OCI-LY1 (cell line): Measurements from ENCODE around the gene C15orf62.

Experiments
- H2AFZ ChIP-seq: fragments of 200-600 bp; sonication (generic), shearing (Covaris generic); 2 replicates; pipeline ENCODE4 v1.6.0; 2014; ENCODE audit warnings: antibody characterized with exemption, mild to moderate bottlenecking, low read length
- H3F3A ChIP-seq: fragments of 200-600 bp; sonication (generic), shearing (Covaris generic); 2 replicates; pipeline ENCODE4 v1.6.0; 2014; ENCODE audit warnings: mild to moderate bottlenecking, antibody characterized with exemption, low read length, moderate library complexity; ENCODE audit not compliant: insufficient read depth
- H3K27ac ChIP-seq: fragments of 200-600 bp; sonication (generic); 2 replicates; pipeline ENCODE4 v1.5.1; 2014; ENCODE audit warnings: low read length, mixed run types, mild to moderate bottlenecking, low read depth; ENCODE audit not compliant: poor library complexity, severe bottlenecking
- H3K27me3 ChIP-seq: fragments of 200-600 bp; sonication (generic); 2 replicates; pipeline ENCODE4 v1.6.0; 2014; ENCODE audit warnings: antibody characterized with exemption, mild to moderate bottlenecking, low read length, moderate library complexity; ENCODE audit not compliant: insufficient read depth
- H3K36me3 ChIP-seq: fragments of 200-600 bp; sonication (generic); 2 replicates; pipeline ENCODE4 v1.6.1; 2014; ENCODE audit warnings: mild to moderate bottlenecking, antibody characterized with exemption, low read length, moderate library complexity, mixed read lengths; ENCODE audit not compliant: insufficient read depth
- H3K4me1 ChIP-seq: fragments of 200-600 bp; sonication (generic); 2 replicates; pipeline ENCODE4 v1.5.1; 2014; ENCODE audit warnings: mild to moderate bottlenecking, low read length, moderate library complexity; ENCODE audit not compliant: insufficient read depth, severe bottlenecking
- H3K4me2 ChIP-seq: fragments of 200-600 bp; sonication (generic), shearing (Covaris generic); 2 replicates; pipeline ENCODE4 v1.6.1; 2014; ENCODE audit warnings: low read length
- H3K4me3 ChIP-seq: fragments of 200-600 bp; sonication (generic); 2 replicates; pipeline ENCODE4 v1.5.1; 2014; ENCODE audit warnings: low read length, low read depth, mild to moderate bottlenecking, mixed read lengths; ENCODE audit not compliant: poor library complexity, severe bottlenecking
- H3K79me2 ChIP-seq: fragments of 200-600 bp; shearing (Covaris generic); 2 replicates; pipeline ENCODE4 v1.6.1; 2016; ENCODE audit warnings: mixed run types, low read length, mixed read lengths; ENCODE audit not compliant: insufficient read depth
- H3K9ac ChIP-seq: fragments of 200-600 bp; sonication (generic), shearing (Covaris generic); 2 replicates; pipeline ENCODE4 v1.6.1; 2014; ENCODE audit warnings: mild to moderate bottlenecking, low read length, mixed read lengths
- H3K9me2 ChIP-seq: fragments of 200-600 bp; sonication (generic), shearing (Covaris generic); 2 replicates; pipeline ENCODE4 v1.6.1; 2014; ENCODE audit warnings: low read depth, mild to moderate bottlenecking, low read length, mixed read lengths
- H3K9me3 ChIP-seq: fragments of 200-600 bp; shearing (Covaris generic); 2 replicates; pipeline ENCODE4 v1.6.1; 2014; ENCODE audit warnings: low read length, mixed read lengths
- H4K20me1 ChIP-seq: fragments of 200-600 bp; sonication (generic), shearing (Covaris generic); 2 replicates; pipeline ENCODE4 v1.6.0; 2016; ENCODE audit warnings: mild to moderate bottlenecking, low read length; ENCODE audit not compliant: insufficient read depth
- EZH2 ChIP-seq: fragments of 200-600 bp; sonication (generic), shearing (Covaris generic); IDR thresholded peaks from 2 replicates; pipeline ENCODE4 v1.8.0; 2017; ENCODE audit warnings: borderline replicate concordance, mixed run types, mild to moderate bottlenecking, antibody characterized with exemption, low read length, moderate library complexity, mixed read lengths
- TF ChIP-seq, protein P1 (sequence below): fragments of 200-600 bp; sonication (generic), shearing (Covaris generic); IDR thresholded peaks from 2 replicates; pipeline ENCODE4 v1.5.1; 2017; ENCODE audit warnings: mild to moderate bottlenecking, antibody characterized with exemption, low read length, moderate library complexity, mixed read lengths

C15orf62 gene

DNA sequence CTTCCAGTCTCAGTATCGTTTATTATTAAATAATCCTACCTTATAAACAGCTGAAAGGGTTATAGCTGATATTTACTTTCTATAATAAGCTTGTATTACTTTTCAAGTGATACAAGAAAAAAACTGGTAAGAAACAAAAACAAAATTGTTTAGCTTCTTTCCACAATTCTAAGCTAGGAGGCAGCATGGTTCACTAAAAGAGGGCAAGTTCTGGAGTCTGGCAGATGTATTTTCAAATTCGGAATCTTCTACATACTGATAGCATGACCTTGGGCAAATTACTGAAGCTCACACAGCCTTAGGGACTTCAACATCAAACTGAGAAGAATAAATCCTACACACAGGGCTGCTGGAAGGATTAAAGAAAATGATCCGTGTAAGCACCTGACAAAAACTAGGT lies 15.4 kb downstream of the C15orf62 start:
- no peaks in the 10 kb centered on the region; the same call in 1 of the 2 replicates for H3K36me3 ChIP-seq
- no peak overlapping the region for H3K9ac ChIP-seq
- TF ChIP-seq, protein P1, sequence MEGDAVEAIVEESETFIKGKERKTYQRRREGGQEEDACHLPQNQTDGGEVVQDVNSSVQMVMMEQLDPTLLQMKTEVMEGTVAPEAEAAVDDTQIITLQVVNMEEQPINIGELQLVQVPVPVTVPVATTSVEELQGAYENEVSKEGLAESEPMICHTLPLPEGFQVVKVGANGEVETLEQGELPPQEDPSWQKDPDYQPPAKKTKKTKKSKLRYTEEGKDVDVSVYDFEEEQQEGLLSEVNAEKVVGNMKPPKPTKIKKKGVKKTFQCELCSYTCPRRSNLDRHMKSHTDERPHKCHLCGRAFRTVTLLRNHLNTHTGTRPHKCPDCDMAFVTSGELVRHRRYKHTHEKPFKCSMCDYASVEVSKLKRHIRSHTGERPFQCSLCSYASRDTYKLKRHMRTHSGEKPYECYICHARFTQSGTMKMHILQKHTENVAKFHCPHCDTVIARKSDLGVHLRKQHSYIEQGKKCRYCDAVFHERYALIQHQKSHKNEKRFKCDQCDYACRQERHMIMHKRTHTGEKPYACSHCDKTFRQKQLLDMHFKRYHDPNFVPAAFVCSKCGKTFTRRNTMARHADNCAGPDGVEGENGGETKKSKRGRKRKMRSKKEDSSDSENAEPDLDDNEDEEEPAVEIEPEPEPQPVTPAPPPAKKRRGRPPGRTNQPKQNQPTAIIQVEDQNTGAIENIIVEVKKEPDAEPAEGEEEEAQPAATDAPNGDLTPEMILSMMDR: no peak
- TF ChIP-seq EZH2: no peak
- peaks cover 11% of the 10 kb centered on the region for H3K4me1 ChIP-seq
- H3K27me3 ChIP-seq: no peaks in the 10 kb centered on the region
- no peaks in the 10 kb centered on the region for H3F3A ChIP-seq
- no peaks in the 10 kb centered on the region for H4K20me1 ChIP-seq
- no peaks in the 10 kb centered on the region for H3K9me3 ChIP-seq
- no peaks in the 10 kb centered on the region for H3K9me2 ChIP-seq
- H3K27ac ChIP-seq: no peak overlapping the region
- H3K79me2 ChIP-seq: no peaks in the 10 kb centered on the region
- H3K4me2 ChIP-seq: no peak overlapping the region
- H2AFZ ChIP-seq: no peak overlapping the region
- no peak overlapping the region for H3K4me3 ChIP-seq

DNA sequence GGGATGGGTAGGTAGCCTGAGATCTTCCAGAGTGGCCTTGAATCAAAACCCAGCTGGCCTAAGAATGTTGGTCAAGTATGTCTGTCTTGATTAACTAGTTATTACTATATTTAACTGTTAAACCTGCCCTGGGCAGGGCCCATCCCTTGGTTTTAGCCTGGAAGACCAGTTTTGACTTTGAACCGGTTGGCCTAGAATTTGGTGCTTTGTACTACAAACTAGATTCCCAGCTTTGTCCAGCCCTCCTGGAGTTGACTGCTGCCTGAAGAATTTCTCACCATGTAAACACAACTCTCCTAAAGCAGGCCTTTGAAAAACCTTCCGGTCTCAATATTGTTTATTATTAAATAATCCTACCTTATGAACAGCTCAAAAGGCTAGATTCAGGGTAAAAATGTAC lies 16.0 kb downstream of the C15orf62 start:
- no peak overlapping the region for H3K9ac ChIP-seq
- H4K20me1 ChIP-seq: no peaks in the 10 kb centered on the region
- peaks cover 11% of the 10 kb centered on the region for H3K4me1 ChIP-seq
- no peaks in the 10 kb centered on the region for H3K79me2 ChIP-seq
- no peak overlapping the region for H2AFZ ChIP-seq
- H3K4me3 ChIP-seq: no peak overlapping the region
- no peak for TF ChIP-seq EZH2
- H3F3A ChIP-seq: no peaks in the 10 kb centered on the region
- no peak overlapping the region for H3K4me2 ChIP-seq
- H3K27ac ChIP-seq: no peak overlapping the region
- no peaks in the 10 kb centered on the region for H3K9me3 ChIP-seq
- H3K9me2 ChIP-seq: no peaks in the 10 kb centered on the region
- no peaks in the 10 kb centered on the region for H3K27me3 ChIP-seq
- H3K36me3 ChIP-seq: no peaks in the 10 kb centered on the region; the same call in 1 of the 2 replicates

DNA sequence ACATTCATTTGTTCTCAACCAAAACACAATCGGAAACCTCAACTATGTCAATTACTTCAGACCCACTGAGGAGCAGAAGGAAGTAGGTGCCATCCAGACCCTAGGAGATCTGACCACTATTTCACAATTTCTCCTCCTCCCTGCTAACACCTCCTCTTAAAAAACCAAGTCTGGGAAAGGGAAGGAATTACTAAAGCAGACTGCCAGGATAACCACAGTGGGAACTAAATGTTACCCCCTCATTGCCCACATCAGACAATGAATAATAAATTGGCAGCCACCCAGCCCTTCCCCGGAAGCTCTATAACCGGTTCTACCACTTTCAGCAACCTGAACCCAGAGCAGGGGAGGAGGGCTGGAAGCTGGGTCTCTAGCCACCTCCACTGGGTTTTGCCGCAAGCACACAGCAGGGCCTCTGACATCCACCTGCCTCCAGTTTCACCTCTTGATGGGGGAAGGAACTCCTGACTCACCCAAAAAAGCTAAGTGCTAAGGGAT lies 17.6 kb downstream of the C15orf62 start:
- H3F3A ChIP-seq: no peaks in the 10 kb centered on the region
- no peak overlapping the region for H3K27ac ChIP-seq
- H3K27me3 ChIP-seq: no peaks in the 10 kb centered on the region
- peaks cover 6% of the 10 kb centered on the region; the same call in 1 of the 2 replicates for H3K36me3 ChIP-seq
- no peaks in the 10 kb centered on the region for H4K20me1 ChIP-seq
- TF ChIP-seq, protein P1: no peak
- no peak for TF ChIP-seq EZH2
- H3K9ac ChIP-seq: no peak overlapping the region; the same call in 1 of the 2 replicates
- no peak overlapping the region for H2AFZ ChIP-seq
- no peaks in the 10 kb centered on the region for H3K9me3 ChIP-seq
- H3K4me3 ChIP-seq: no peak overlapping the region
- H3K9me2 ChIP-seq: no peaks in the 10 kb centered on the region
- H3K4me2 ChIP-seq: no peak overlapping the region
- H3K4me1 ChIP-seq: peaks cover 11% of the 10 kb centered on the region
- no peaks in the 10 kb centered on the region for H3K79me2 ChIP-seq

DNA sequence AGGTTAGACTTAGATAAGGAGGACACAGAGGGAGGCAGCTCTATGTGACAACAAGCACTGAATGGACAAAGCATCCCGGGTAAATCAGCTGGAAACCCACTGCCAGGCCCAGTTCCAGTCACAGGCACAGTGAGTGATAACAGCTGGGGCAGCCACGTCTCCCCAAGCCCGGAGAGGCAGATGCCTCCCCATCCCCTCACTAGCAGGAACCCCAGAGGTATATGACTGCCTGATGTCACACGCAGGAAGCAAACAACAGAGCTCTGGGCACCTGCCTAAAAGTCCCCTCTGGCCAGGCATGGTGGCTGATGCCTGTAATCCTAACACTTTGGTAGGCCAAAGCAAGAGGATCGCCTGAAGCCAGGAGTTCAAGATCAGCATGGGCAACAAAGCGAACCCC lies 18.2 kb downstream of the C15orf62 start:
- Histone ChIP-seq H3K4me3 (no peak overlapping the region), H3K27me3 (no peaks in the 10 kb centered on the region), H2AFZ (no peak overlapping the region), H3F3A (no peaks in the 10 kb centered on the region), H4K20me1 (no peaks in the 10 kb centered on the region), H3K4me1 (peaks cover 11% of the 10 kb centered on the region), H3K27ac (no peak overlapping the region), H3K9ac (no peak overlapping the region; the same call in 1 of the 2 replicates), H3K9me2 (no peaks in the 10 kb centered on the region), H3K9me3 (no peaks in the 10 kb centered on the region), H3K79me2 (no peaks in the 10 kb centered on the region), H3K36me3 (peaks cover 8% of the 10 kb centered on the region; the same call in 1 of the 2 replicates), H3K4me2 (no peak overlapping the region)
- no peak for TF ChIP-seq EZH2
- TF ChIP-seq, protein P1: no peak
